HG03025 (cell line): ENCODE data around the gene ARHGEF6.

Experiments
- ATAC-seq: cut with Tn5 transposase; IDR thresholded peaks from one replicate; pipeline ENCODE4 v1.9.1; 2021; ENCODE audit warnings: mild to moderate bottlenecking, moderate library complexity; ENCODE audit not compliant: unreplicated experiment, low FRiP score

Gene ARHGEF6

GRCh38 chrX:136747003-136747986 lies 33.4 kb downstream of the ARHGEF6 start:
- ATAC-seq: no peak

- no peak for ATAC-seq
Measured at GRCh38 chrX:136745215-136746173, 35.2 kb downstream of the ARHGEF6 start.

- ATAC-seq: no peak
Measured at GRCh38 chrX:136742721-136743379, 37.9 kb downstream of the ARHGEF6 start.

DNA sequence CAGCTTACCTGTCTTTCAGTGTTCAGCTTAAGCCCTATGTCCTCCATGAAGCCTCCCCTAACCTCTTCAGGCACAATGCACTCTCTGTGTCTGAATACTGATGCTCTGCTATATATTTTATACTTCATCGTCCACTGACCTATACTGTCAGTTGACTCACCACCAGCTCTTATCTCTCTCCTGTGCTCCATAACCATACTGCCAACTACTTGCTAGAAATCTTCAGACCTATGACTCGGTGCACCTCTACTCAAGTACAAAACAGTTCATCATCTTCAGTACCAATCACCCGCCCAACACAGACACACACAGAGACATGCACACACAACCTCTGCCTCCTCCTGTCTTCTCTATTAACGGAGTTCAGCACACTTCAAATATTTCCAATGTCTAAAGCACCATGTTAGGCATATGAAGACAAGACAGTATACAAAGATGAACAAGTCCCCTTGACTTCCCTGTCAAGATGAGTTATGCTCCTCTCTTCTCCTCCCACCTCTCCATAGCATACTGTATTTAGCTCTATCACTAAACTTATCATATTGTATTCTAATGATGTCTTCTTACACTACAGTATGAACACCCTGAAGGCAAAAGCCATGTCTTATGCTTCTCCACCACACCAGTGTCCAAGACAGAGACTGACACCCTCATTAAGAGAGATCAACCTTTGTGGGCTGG lies 42.5 kb downstream of the ARHGEF6 start:
- no peak for ATAC-seq

DNA sequence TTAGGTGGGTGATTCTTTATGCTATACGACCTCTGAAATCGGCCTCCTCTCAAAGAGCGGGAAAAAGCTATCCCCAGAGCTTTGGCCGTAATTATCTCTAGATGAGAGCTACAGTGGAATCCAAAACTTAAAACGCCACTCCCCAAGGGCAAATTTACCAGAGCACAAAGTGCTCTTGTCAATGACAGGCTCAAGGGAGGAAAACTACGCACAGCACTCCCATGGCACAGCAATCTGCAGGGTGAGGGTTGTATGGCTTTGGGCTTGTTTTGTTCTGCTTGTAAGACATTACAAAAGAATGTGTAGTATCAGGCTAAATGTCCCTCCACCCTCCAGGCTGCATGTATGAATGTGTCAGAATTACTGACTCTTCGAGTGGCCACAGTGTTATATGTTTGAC lies 44.0 kb downstream of the ARHGEF6 start:
- no peak for ATAC-seq

DNA sequence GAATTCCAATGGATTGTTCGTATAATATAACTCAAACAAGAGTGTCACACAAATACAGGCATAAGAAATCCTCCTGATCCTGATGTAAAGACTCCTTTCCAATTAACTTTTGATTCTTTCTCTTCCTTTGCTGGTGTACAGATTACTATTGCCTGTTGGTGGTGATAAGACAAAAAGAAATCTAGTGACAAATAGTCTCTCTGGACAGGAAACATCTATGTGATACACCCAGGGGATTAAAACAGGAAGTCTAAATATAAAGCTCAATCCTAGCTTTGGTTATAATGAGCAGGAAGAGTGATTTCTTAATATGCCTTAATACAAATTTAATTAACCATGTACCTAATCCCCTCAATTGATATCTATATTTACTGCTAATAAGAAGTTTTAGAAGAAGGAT lies 45.1 kb downstream of the ARHGEF6 start:
- ATAC-seq: no peak

DNA sequence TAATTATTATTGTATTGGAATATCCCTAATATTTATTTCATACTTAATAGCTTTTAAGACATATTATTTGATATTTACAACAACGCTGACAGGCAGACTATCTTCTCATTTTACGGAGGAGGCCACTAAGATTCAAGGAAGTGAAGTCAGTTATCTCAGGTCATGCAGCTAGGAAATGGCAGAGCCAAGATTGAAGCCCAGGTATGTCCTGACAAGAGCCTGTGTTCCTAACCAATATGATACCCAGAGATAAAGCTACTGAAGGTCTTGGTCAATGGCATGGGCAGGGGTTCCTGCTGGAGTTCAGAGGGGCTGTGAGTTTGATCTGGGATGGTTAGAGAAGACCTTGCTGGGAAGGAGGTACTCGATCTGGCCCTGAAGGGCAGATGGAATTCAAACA lies 47.1 kb downstream of the ARHGEF6 start:
- ATAC-seq: no peak

- no peak for ATAC-seq
Measured at GRCh38 chrX:136731798-136732197, 48.9 kb downstream of the ARHGEF6 start.

GRCh38 chrX:136731207-136731782 lies 49.4 kb downstream of the ARHGEF6 start:
- ATAC-seq: no peak

- ATAC-seq: no peak
Measured at GRCh38 chrX:136728393-136728792, 52.3 kb downstream of the ARHGEF6 start.

DNA sequence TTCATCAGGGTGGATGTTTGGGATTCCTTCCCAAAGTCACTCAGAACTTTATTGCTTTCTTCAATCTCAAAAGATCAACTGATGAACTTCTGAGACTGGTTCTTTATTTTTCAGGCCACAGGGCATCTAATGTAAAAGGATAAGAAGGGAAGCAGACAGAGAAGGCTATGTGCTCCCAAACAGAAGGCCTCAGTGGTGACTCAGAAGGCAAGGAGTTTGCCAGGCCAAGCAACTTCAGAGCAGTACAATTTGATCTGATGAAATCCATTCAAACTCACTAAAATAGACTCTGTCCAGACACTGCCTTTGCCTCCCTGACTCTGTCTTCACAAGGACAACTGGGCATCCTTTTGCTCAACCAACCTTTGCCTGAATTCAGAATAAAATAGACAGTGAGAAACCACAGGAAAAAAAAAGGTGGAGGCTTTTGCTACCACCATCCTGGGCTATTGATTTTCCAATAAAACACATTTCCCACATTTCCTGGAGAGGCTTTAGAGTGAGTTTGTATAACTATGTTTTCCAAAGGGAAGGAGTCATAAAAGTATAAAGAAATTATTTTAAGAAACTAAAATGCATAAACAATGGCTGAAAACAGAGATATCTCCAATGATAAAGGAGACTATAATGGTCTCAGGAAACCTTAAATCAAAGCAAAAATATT lies 55.2 kb downstream of the ARHGEF6 start:
- ATAC-seq: no peak

GRCh38 chrX:136718091-136718490 lies 62.6 kb downstream of the ARHGEF6 start:
- no peak for ATAC-seq

DNA sequence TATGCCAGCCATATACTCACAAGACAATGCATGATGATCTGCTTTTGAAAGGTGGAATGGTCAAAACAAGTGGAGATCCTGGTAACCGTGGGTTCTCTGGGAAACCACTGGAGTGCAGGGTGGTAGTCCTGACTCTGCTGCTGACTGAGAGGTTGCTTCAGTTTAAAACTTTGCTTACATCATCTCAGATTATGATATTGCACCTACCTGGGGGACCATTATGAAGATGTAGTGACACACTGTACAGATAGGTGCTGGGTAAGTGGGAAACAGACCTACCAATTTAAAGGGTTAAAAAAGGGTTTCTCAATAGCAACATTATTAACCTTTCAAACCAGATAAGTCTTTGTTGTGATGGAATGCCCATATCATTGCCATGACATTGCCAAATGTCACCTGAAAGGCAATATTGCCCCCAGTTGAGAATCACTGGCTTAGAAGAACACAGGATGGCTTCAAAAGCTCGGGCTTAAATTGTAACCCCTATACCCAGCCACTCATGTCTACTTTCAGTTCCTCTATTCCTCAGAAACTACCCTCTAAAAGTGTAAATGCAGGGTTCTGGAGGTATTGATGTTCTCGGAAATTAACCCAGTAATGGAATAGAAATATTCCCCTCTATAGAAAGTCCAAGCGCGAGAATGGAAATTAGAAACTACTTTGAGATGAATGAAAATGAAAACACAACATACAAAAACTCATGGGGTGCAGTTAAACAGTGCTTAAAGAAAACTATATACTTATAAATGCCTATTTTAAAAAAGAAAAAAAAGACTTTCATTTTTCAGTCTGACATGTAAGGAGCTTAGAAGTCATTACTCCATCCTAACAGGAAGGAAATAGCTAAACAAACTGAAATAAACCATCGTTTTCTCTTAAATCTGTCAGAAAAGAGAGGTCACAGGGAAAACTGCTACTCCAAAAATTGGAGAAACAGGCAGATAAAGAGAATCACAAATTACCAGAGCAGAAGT lies 65.8 kb downstream of the ARHGEF6 start:
- peak; percentile 85 for ATAC-seq

DNA sequence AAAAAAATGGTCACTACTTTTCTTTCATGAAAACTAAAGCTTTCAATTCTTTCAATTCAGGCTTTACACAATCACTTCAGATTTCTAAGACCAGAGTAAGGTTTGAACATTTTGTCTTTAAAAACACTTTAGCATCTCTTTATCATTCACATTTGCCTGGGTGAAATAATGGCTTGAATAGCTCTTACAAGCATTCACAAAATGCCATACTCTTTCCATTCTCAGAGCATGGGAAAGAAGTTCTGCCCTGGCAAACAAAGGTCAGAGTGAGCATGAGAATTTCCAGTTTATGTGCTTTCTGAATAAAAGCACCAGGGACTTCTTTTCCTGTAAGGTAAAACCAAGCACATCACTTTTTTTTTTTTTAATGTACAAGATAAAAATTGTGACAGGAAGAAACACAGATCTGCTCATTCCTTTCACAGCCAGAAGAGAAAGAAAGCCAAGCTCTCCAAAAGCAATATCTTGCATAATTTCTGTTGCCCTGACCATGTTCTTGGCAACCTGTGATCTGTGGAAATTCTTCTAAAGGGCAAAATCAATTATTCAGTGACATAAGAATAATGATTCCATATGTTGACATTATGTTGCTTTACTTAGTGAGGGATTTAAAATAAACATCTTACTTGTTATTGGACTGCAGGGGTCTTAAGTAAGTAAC lies 68.0 kb downstream of the ARHGEF6 start:
- no peak for ATAC-seq

- no peak for ATAC-seq
Measured at GRCh38 chrX:136711147-136711546, 69.6 kb downstream of the ARHGEF6 start.

GRCh38 chrX:136710325-136710951 lies 70.3 kb downstream of the ARHGEF6 start:
- no peak for ATAC-seq

DNA sequence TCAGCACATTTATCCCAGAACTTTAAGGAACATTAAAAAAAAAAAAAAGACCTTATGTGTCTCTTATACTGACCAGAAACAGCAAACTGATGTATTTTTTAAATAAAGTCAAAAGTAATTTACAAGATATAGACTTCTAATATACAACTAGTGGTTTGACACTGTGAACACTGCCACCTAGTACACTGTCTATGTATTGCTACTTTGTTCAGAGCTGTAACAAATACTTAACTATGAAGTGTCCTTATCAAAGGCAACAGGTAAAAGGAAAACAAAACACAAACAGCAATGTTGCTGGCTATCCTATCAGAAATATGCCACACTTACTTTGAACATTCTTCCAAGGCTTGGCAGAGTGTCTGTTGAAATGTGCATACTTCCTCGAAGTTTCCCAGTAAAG lies 72.4 kb downstream of the ARHGEF6 start:
- peak; percentile 67 for ATAC-seq
